IPS-NIHi7 (cell line): ENCODE measurements around the gene REC8.
"Not testable (repeated sequence)": the region's sequence is repeated elsewhere in the genome, so short reads cannot be mapped to it uniquely, and the experiment has no call there.

ENCODE experiments used
- DNase-seq: peaks from one replicate; pipeline ENCODE4 v3.0.0; 2012; ENCODE audit warnings: mixed read lengths; ENCODE audit errors: extremely low spot score

REC8 gene

DNA sequence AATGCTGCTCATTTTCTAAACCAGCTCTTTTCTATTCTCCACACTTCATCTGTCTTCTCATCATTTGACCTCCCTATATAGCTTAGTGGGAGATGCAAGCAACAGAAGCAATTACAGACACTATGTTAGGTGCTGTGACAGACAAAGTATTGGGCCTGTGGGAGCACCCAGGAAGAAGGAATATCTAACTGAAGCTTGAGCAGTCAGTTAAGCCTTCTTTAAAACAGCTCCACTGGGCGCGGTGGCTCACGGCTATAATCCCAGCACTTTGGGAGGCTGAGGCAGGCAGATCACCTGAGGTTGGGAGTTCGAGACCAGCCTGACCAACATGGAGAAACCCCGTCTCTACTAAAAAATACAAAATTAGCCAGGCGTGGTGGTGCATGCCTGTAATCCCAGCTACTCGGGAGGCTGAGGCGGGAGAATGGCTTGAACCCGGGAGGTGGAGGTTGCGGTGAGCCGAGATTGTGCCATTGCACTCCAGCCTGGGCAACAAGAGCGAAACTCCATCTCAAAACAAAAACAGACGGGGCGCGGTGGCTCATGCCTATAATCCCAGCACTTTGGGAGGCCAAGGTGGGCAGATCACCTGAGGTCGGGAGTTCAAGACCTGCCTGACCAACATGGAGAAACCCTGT, 31.5 kb downstream of the REC8 start:
- DNase-seq = not testable (repeated sequence)

DNA sequence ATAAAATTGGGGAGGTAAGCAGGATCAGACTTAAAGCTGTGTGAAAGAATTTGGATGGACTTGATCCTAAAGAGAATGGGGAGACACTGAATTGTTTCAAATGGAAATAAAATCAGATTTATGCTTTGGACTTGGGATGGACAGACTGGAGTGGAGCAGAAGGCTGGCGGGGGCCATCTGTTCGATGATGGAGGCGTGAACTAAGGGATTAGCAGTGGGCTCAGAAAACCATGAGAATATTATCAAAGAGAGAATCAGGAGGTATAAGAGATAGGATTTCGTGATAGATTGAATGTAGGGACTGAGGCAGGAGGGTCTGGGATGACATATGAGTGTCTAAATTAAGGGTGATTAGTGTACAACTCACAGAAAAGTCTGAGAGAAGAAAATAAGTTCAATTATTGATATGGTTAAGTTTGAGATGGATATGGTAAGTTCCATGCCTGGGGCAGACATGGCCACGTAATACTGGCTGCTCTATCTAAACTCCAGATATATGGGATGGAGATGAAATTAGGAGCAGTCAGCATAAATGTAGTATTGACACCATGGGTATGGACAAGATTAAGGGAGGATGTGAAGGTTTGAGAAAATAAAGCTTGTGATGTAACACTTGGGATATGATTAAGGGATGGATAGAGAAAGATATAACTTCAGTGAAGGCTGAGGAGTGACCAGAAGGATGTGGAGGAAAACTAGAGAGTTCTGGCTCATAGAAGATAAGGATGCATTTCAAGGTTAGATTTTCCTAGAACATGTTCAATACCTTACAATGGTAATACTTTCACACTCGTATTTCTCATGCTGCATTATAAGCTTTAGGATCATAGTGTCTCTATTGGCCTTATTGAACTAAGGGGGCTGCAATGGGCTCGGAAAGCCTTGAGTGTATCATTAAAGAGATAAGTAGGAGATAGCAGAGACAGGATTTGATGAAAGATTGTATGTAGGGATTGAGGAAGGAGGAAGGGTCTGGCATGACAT, 32.6 kb downstream of the REC8 start:
- no peak for DNase-seq

DNA sequence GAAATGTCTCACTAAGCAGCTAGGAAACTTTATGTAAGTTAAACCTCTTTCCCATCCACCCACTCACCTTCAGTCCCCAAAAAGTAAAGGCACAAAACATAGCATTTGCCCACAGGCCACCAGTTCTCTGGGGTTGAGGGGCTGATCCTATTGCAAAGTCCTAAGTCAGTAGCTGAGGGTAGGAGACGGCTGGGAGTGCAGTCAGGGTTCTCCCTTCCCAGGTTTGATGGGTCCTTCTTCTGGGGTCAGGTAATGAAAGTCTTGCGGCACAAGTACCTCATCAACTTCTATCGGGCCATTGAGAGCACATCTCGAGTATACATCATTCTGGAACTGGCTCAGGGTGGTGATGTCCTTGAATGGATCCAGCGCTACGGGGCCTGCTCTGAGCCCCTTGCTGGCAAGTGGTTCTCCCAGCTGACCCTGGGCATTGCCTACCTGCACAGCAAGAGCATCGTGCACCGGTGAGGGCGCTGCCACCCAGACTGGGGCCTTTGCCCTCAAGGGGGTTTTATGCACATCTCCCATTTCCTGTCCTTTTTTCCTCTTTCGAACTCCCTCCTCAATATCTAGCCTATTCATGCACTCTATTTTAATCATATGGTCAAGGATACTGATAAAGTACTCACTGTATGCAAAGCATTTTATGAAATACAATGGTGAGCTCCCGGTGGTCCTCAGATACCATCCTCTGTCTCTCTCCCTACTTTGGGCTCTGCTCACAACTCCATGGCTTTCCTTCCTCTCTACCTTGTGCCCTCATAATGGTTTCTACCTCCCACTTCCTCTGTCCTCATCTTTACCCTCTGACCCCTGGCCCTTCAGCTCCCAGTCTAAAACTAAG, 34.6 kb downstream of the REC8 start:
- no peak for DNase-seq

DNA sequence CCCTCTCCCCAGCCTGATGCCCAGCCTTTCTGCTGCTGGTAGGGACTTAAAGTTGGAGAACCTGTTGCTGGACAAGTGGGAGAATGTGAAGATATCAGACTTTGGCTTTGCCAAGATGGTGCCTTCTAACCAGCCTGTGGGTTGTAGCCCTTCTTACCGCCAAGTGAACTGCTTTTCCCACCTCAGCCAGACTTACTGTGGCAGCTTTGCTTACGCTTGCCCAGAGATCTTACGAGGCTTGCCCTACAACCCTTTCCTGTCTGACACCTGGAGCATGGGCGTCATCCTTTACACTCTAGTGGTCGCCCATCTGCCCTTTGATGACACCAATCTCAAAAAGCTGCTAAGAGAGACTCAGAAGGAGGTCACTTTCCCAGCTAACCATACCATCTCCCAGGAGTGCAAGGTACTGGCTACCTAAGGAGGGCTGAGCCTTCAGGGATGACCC, 35.2 kb downstream of the REC8 start:
- DNase-seq = no peak

DNA sequence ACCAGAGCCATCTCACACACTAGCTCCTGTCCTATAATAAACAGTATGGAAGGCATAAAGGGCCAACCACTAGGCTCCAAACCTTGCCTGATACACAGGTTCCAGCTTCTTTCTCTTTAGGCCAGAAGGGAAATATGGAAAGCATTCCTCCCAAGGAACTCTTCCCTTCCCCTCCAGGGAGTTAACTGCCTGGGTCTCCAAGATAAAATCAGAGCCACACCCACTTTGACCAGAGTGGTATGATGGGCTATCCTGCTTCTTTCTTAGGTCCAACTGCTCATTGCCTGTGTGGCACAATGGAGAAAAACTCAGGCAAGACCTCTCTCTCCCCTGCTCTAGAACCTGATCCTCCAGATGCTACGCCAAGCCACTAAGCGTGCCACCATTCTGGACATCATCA, 35.7 kb downstream of the REC8 start:
- DNase-seq = no peak

DNA sequence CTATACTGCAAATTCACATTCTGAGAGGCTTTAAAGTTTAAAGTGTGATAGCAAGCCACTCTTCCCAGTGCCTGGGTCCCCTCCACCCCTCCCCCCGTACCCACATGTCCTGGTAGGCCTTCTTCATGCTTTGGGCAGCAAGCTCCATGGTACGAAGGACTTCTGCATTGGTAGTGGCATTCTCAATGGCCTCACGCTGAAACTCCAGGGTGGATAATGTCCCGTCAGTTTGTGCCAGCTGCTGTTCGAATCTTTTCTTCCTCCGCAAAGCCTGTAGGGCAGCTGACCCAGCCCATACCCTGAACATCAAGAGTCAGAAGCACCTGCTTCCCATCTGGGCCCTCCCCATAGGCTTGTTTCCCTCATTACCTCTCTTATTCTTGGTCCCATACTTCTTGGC, 39.4 kb downstream of the REC8 start:
- DNase-seq = no peak

DNA sequence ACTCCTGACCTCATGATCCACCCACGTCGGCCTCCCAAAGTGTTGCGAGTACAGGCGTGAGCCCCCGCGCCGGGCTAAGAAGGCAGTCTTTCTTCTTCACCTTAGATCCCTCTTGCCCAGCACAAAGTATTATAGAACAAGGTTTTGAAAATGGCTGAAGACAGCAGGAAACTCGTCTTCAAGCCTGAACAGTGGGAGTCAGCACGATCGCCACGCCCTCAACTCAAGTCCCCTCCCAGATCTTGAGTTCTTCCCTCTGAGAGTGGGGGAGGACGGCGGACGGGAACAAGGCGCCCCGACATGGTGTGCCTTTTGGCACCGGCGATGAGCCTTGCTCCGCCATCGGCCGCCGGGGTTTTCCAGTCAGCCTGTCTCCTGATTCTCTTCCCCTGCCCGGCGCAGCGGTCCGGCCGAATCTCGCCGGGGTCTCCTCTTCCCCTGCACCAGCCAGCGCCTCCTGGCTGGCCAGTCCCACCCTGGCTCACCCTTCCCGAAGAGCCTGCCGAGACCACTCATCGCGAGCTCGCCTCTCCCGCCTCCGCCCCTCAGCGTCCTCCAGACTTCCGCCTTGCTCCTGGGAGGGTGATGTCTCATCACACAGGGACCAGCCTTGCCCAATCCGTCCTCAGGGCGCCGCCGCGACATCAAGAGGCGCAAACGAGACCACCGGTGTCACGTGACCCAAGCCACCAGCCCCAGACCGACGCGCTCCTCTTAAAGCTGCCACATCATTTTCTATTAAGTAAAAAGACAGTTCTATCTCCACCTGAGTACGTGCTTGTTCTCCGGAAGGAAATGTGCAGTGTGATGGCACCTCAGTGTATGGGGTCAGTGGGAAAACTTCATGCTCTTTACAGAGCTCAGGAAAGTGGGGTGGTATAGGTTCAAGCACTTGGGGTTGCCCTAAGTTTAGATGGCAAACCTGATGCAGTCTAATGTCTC, 41.3 kb downstream of the REC8 start, which contains the start of gene CHMP4A:
Gene CHMP4A (minus strand): TSS at position 565 of the 942 bp plus-strand sequence. CDS start 49 bp downstream, at position 516.
- DNase-seq = peak; percentile 98

DNA sequence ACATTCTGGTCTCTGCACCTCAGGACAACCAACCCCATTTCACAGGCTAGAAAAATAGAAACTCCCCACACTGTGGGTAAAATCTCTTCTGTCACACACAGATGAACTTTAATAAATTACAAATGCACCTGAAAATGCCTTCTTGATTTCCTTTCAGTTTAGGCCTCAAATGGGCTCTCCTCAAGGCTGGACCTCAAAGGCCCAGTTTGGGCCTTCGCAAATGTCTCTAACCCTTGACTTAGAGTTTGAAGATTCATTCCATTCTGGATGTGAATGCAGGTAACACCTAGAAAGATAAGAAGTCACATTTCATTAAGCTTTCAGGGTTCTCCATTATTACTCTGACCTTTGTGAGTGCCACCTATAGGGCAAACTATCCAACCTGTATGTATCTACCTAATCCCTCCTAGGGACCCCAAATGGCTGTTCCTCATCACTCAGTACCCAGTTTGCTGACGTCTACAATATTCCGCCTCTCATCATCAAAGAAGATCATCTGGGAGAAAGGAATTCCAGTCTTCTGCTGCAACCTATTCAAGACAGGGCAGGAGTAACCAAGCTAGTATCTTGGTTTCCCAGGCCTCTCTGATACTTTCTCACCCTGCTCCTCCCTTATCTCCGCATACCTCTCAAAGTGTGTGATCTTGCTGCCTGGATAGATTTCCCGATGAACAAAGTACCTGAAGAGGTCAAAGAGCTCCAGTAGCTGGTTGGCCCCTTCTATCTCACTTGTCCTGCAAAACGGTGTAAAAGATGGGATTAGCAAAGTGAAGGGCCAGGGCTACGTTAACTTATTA, 42.2 kb downstream of the REC8 start:
- DNase-seq = no peak

DNA sequence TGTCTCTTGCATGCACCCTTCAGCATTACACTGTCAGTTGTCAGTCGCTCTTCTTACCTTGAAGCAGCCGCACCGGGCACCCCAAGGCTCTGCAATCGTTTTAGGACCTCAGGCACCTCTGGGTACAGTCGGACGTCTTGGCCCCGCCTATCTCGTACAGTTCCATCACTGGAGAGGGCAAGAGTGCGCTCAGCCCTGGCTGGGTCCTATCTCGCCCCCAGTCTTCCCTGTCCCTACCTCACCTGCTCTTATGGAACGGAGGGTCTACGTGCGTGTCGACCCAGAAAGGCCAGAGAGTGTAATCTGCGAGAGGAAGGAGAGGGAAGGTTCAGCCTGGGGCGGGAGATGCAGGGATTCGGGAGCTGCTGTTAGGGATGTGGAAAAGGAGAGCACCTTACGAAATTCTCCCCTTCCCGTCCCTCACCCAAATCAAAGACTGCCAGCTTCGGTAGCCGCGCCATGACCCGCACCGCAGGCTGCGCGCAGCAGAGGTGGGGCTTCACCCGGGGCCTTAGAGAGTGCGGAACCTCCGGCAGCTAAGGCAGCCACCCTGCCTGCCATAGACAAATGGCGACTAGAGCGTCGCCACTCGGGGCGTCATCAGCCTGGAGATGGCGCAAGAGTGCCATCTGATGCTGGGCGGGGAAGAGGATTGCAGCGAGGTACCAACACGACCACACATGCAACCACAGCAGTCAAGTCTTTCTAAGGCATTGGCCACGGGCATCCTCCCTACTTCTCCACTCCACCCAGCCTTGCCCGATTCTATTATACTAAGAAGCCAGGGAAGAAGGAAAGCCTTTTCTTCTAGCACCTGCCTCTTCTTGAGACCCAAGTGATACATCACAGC, 43.8 kb downstream of the REC8 start, which contains the start of gene MDP1:
Gene MDP1 (minus strand): TSS at position 572 of the 850 bp plus-strand sequence. CDS start 111 bp downstream, at position 461.
- peak; percentile 96 for DNase-seq

DNA sequence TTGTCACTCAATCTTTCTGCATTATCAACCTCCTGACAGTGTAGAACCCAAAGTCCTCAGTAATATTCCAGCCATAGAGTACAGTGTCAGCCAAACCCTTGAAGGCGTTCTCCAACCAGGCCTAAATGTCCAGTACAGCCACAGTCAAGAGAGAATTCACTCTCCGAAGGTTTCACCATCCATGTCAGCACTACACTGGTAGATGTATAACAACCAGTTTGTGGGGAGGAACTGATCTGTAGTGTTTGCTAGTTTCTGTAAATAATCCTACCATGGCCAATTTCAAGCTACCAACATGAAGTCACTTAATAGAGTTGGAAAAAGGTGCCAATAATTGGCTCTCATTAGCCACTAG, 44.4 kb downstream of the REC8 start:
- DNase-seq = no peak

DNA sequence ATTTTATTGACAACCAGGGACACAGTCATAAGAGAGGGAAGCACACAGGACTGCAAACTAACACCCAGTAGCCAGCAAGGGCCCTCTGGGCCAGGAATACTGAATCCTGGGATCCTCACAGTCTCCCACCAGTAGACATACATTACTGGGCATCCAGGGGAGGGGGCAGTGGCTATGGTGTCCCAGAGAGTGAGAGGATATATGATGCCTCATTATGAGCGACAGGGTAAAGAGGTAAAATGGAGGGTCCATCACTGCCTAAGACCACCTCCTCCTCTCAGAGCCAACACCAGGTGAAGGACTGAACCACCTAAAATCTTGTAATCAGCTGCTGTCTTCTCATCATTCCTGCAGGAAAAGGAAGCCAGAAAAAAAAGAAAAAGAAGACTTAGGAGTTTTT, 45.0 kb downstream of the REC8 start:
- not testable (repeated sequence) for DNase-seq

DNA sequence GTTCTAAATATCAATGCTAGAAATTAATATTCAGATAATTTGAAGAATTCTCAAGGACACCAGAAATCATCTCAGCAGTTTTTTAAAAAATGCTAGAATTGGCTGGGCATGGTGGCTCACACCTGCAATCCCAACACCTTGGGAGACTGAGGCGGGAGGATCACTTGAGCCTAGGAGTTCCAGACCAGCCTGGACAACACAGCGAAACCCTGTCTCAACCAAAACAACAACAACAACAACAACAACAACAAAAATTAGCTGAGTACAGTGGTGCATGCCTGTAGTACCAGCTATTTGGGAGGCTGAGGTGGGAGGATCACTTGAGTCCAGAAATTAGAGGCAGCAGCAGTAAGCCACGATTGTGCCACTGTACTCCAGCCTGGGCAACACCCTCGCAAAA, 47.2 kb downstream of the REC8 start:
- no peak for DNase-seq

DNA sequence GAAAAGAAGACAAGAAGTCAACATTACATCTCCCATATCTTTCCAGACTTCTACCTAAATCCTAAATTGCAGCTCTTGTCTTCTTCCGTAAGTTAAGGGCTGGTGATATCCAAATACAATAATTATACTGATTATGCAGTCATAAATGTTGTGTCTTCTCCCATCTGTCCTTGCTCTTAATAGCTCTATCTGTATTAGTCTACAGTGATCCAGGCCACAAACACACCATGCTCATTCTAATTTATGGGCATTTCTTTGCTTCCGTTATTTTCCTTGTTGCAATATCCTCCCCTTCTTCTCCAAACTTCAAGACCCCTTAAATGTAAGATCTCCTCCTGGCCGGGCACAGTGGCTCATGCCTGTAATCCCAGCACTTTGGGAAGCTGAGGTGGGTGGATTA, 47.6 kb downstream of the REC8 start:
- DNase-seq = no peak

DNA sequence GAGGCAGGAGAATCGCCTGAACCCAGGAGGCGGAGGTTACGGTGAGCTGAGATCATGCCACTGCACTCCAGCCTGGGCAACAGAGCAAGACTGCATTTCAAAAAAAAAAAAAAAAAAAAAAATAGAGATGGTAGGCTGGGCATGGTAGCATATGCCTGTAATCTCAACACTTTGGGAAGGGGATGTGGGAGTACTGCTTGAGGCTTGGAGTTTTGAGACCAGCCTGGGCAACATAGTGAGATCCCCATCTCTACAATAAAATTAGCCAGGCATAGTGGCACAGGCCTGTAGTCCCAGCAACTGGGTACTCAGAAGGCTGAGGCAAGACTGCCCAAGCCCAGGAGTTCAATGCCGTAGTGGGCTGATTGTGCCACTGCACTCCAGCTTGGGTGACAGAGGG, 51.1 kb downstream of the REC8 start:
- not testable (repeated sequence) for DNase-seq

DNA sequence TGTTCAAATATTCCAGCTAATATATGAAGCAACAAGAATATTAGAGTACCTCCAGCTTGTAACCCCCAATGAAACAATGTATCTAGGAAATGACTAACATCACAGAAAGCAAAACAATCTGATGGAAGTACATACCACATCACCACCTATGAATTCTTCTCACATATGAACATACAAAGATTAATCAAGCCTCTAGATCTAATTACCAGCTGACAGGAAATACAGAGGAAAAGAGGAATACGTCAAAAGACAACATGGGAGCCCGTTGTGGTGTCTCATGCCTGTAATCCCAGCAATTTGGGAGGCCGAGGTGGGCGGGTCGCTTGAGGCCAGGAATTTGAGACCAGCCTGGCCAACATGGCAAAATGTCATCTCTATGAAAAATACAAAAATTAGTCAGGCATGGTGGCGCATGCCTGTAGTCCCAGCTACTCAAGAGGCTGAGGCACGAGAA, 52.8 kb downstream of the REC8 start:
- DNase-seq = no peak

DNA sequence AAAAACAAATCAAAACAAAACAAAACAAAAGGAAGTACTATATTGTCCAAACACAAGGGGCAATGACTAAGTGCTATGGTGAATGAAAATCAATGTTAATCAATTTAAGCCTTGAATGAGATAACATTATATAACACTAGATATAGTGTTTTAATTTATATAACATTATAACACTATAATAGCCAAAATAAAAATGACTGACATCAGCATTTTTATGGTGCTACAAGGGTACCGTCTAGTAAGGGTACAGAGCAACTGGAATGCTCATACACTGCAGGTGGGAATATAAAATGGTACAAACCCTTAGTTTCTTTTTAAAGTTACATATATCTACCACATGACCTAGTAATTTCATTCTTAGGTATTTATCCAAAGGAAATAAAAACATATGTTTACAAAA, 54.6 kb downstream of the REC8 start:
- DNase-seq = no peak

DNA sequence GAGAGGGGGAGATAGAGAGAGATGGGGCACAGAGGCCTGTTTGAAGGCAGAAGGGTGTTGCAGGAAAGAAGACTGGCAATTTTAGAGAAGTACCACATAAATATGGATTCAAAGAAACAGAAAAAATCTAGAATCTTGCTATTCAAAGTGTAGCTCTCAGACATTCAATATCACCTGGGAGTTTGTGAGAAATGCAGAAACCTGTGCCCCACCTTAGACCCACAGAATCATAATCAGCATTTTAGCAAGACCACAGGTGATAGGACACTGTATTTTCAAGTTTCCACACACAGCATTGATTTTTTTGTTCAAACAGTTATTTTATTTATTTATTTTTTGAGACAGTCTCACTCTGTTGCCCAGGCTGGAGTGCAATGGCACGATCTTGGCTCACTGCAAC, 57.0 kb downstream of the REC8 start:
- no peak for DNase-seq
